GM12878 (cell line): Measurements from ENCODE around the gene AFF1. TPM values are rescaled to one million over a fixed set of nuclear protein-coding genes. Genes with fewer than 3 reads are reported as not detected.

Source experiments
- ATAC-seq: fragments of 200-7000 bp; cut with Tn5 transposase; 3 replicates; pipeline ENCODE4 v1.9.1; 2020; ENCODE audit warnings: mild to moderate bottlenecking, moderate library complexity
- BruUV-seq: library from RNA; stranded (reverse); fragments of 400-500 nt; replicated peaks from 2 replicates; lab custom pipeline; 2021; lab: Mats Ljungman, UMichigan
- CTCF ChIA-PET: fragments of 300-600 bp; sonication (Branson Sonifier 250); formaldehyde crosslinking; extraction: SDS; loops from one replicate; lab custom pipeline; 2021; ENCODE audit warnings: inconsistent platforms; lab: Yijun Ruan, JAX
- POLR2A ChIA-PET: fragments of 350-600 bp; formaldehyde crosslinking; extraction: SDS; loops from one replicate; lab custom pipeline; 2021; ENCODE audit warnings: inconsistent platforms; lab: Charles Lee
- RAD21 ChIA-PET: fragments of 300-600 bp; sonication (Branson Sonifier 250); formaldehyde crosslinking; loops from one replicate; lab custom pipeline; 2023; ENCODE audit warnings: antibody characterized with exemption; ENCODE audit not compliant: unreplicated experiment; lab: Charles Lee
- SMC1A ChIA-PET: fragments of 300-600 bp; sonication (Branson Sonifier 250); formaldehyde crosslinking; loops from one replicate; lab custom pipeline; 2023; ENCODE audit not compliant: unreplicated experiment, uncharacterized antibody; lab: Charles Lee
- DNase-seq: peaks from one replicate; pipeline ENCODE4 v3.0.0-alpha.2; 2011; ENCODE audit warnings: low read depth, low spot score
- FAIRE-seq: peaks from 3 replicates; lab custom pipeline; 2011; peaks lifted over from hg19 to GRCh38; lab: Jason Lieb, UNC
- H2AFZ ChIP-seq: 2 replicates; pipeline ENCODE4 v1.6.0; 2011; ENCODE audit warnings: low read depth, low read length, control low read depth; ENCODE audit not compliant: control insufficient read depth
- H3K27ac ChIP-seq: 2 replicates; pipeline ENCODE4 v1.5.1; 2011; ENCODE audit warnings: control low read depth; ENCODE audit not compliant: control insufficient read depth, insufficient read depth
- H3K27me3 ChIP-seq, 2 experiments: replicated peaks in 1 of 2; 2 replicates each; pipeline versions ENCODE4 v1.6.0 to v1.6.1; 2011; ENCODE audit warnings: low read length in 1 of 2; ENCODE audit not compliant: control insufficient read depth in 2 of 2, insufficient read depth in 2 of 2
- H3K36me3 ChIP-seq, 2 experiments: 2 replicates each; pipeline ENCODE4 v1.5.1; 2011; ENCODE audit warnings: low read length in 1 of 2; ENCODE audit not compliant: control insufficient read depth in 2 of 2, insufficient read depth in 2 of 2
- H3K4me1 ChIP-seq: 2 replicates; pipeline ENCODE4 v1.6.1; 2011; ENCODE audit warnings: mild to moderate bottlenecking, low read length, moderate library complexity, mixed read lengths; ENCODE audit not compliant: control insufficient read depth, insufficient read depth
- H3K4me2 ChIP-seq: 2 replicates; pipeline ENCODE4 v1.6.0; 2011; ENCODE audit warnings: control low read depth; ENCODE audit not compliant: control insufficient read depth, insufficient read depth
- H3K4me3 ChIP-seq: fragments of 200-600 bp; sonication (generic); 2 replicates; pipeline ENCODE4 v1.5.1; 2016
- H3K79me2 ChIP-seq: 2 replicates; pipeline ENCODE4 v1.6.0; 2011; ENCODE audit warnings: low read length; ENCODE audit not compliant: control insufficient read depth, insufficient read depth
- H3K9ac ChIP-seq: 2 replicates; pipeline ENCODE4 v1.8.0; 2011; ENCODE audit warnings: low read length, control low read depth, mixed read lengths; ENCODE audit not compliant: control insufficient read depth, insufficient read depth
- H3K9me3 ChIP-seq: replicated peaks from 3 replicates; pipeline ENCODE4 v1.5.1; 2011; ENCODE audit warnings: mild to moderate bottlenecking, low read length; ENCODE audit not compliant: control insufficient read depth, insufficient read depth
- H4K20me1 ChIP-seq: 2 replicates; pipeline ENCODE4 v1.6.0; 2011; ENCODE audit not compliant: control insufficient read depth, insufficient read depth
- ATF3 ChIP-seq: IDR thresholded peaks from 2 replicates; pipeline ENCODE4 v1.6.1; 2011; ENCODE audit warnings: low read depth, mild to moderate bottlenecking, low read length, moderate library complexity, borderline replicate concordance; ENCODE audit errors: extremely low read depth
- CHD1 ChIP-seq: IDR thresholded peaks from 2 replicates; pipeline ENCODE4 v1.6.1; 2012; ENCODE audit warnings: low read depth, low read length, improper control_type of control experiment
- E2F8 ChIP-seq: fragments of 450-650 bp; IDR thresholded peaks from 2 replicates; pipeline ENCODE4 v1.6.1; 2018; ENCODE audit warnings: mild to moderate bottlenecking, low read depth, moderate library complexity; ENCODE audit not compliant: partially characterized antibody
- HDAC2 ChIP-seq: fragments of 200-600 bp; sonication (generic); IDR thresholded peaks from 2 replicates; pipeline ENCODE4 v1.6.1; 2017
- MEF2B ChIP-seq: fragments of 450-650 bp; IDR thresholded peaks from 2 replicates; pipeline ENCODE4 v1.6.1; 2018; ENCODE audit warnings: mild to moderate bottlenecking, moderate library complexity; ENCODE audit not compliant: partially characterized antibody, poor library complexity, severe bottlenecking
- SIN3A ChIP-seq: IDR thresholded peaks from 2 replicates; pipeline ENCODE4 v1.6.1; 2012; ENCODE audit warnings: low read depth, low read length, improper control_type of control experiment
- SUZ12 ChIP-seq: fragments of 200-600 bp; sonication (generic); IDR thresholded peaks from one replicate; pipeline ENCODE4 v1.6.1; 2018; ENCODE audit warnings: antibody characterized with exemption, mild to moderate bottlenecking; ENCODE audit not compliant: unreplicated experiment
- TBL1XR1 ChIP-seq: IDR thresholded peaks from 2 replicates; pipeline ENCODE4 v1.6.1; 2012; ENCODE audit warnings: low read depth, low read length, improper control_type of control experiment
- TCF12 ChIP-seq: IDR thresholded peaks from 2 replicates; pipeline ENCODE4 v1.6.1; 2011; ENCODE audit warnings: low read depth, mild to moderate bottlenecking, low read length
- ZNF24 ChIP-seq: fragments of 450-650 bp; IDR thresholded peaks from 2 replicates; pipeline ENCODE4 v1.6.1; 2017; ENCODE audit warnings: antibody characterized with exemption, mild to moderate bottlenecking
- WGBS: methylation state at CpG from one replicate; pipeline ENCODE4 v1.1.6; 2016; ENCODE audit warnings: low lambda C conversion rate; ENCODE audit not compliant: insufficient replicate concordance, insufficient coverage; ENCODE audit errors: missing lambda C conversion rate; 5-methylcytosine and 5-hydroxymethylcytosine counted together
- in situ Hi-C: fragments of 300-500 bp; cut with MboI; formaldehyde crosslinking; loops from 9 replicates; pipeline ENCODE4 v1.14.3; 2018; ENCODE audit warnings: mixed read lengths
- intact Hi-C: fragments of 100-400 bp; cut with micrococcal nuclease; formaldehyde crosslinking; loops from one replicate; pipeline ENCODE4 v1.14.2; 2022; ENCODE audit not compliant: unreplicated experiment
- polyA plus RNA-seq, 11 experiments: library from polyadenylated mRNA; depleted of rRNA in 4 of 11; unstranded in 6 of 11; stranded (reverse) in 5 of 11; fragments of >200 nt; fragmentation: Nextera tagmentation in 4 of 11; fragmentation: Illumina TruSeq in 1 of 11; extraction: Ambion mirVana in 4 of 11; extraction: Trizol in 1 of 11; gene quantifications; 1 replicate in 1 of 11; 2 replicates in 10 of 11; pipeline versions ENCODE4 v1.2.1 to v1.2.3, GENCODE V29; 2011 to 2016; ENCODE audit warnings: inconsistent platforms in 2 of 11, missing spikeins in 2 of 11, low read depth in 1 of 11
- total RNA-seq, 4 experiments: library from RNA; depleted of rRNA in 3 of 4; stranded (reverse); fragments of >200 nt in 3 of 4; fragmentation: Illumina TruSeq in 1 of 4; extraction: Trizol in 1 of 4; gene quantifications; 2 replicates each; pipeline versions ENCODE4 v1.2.1 to v1.2.3, GENCODE V29; 2013 to 2021
- TF ChIP-seq, protein P1 (sequence below): fragments of 450-650 bp; formaldehyde crosslinking; IDR thresholded peaks from 2 replicates; pipeline ENCODE4 v1.4.0; 2022; ENCODE audit warnings: mild to moderate bottlenecking, moderate library complexity
- TF ChIP-seq, protein P2 (sequence below): IDR thresholded peaks from 2 replicates; pipeline ENCODE4 v1.6.1; 2011; ENCODE audit warnings: mild to moderate bottlenecking, low read depth, low read length, moderate library complexity; ENCODE audit not compliant: insufficient replicate concordance

AFF1 gene
- total and polyA plus RNA-seq, 10 of the 15 experiments (the other 5 are each of a cell fraction or from before 2014, with no cell fraction given) = 3.5 to 56.1 (median 21.5) TPM

- BruUV-seq = no TSS peak
- H3K27me3 ChIP-seq = no peaks in the 10 kb centered on the region
- H3K36me3 ChIP-seq = peaks cover 0 to 13% of the 10 kb centered on the region in 2 experiments; a peak in 2 of 4 replicates
- ATAC-seq (no peak), FAIRE-seq (no peak), DNase-seq (no peak)
- no peaks in the 10 kb centered on the region for H3K9me3 ChIP-seq
- TF ChIP-seq ATF3 = no peak
- no peak for TF ChIP-seq ZNF24
- no peak for TF ChIP-seq TBL1XR1
- TF ChIP-seq CHD1 = no peak
- TF ChIP-seq TCF12 = no peak
- no peak for TF ChIP-seq E2F8
- no peak for TF ChIP-seq SIN3A
- TF ChIP-seq, protein P1, sequence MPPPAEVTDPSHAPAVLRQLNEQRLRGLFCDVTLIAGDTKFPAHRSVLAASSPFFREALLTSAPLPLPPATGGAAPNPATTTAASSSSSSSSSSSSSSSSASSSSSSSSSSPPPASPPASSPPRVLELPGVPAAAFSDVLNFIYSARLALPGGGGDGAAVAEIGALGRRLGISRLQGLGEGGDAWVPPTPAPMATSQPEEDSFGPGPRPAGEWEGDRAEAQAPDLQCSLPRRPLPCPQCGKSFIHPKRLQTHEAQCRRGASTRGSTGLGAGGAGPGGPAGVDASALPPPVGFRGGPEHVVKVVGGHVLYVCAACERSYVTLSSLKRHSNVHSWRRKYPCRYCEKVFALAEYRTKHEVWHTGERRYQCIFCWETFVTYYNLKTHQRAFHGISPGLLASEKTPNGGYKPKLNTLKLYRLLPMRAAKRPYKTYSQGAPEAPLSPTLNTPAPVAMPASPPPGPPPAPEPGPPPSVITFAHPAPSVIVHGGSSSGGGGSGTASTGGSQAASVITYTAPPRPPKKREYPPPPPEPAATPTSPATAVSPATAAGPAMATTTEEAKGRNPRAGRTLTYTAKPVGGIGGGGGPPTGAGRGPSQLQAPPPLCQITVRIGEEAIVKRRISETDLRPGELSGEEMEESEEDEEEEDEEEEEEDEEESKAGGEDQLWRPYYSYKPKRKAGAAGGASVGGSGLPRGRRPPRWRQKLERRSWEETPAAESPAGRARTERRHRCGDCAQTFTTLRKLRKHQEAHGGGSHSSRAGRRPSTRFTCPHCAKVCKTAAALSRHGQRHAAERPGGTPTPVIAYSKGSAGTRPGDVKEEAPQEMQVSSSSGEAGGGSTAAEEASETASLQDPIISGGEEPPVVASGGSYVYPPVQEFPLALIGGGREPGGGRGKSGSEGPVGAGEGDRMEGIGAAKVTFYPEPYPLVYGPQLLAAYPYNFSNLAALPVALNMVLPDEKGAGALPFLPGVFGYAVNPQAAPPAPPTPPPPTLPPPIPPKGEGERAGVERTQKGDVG (CRISPR knock-in tag) = no peak
- TF ChIP-seq SUZ12 = no peak
- TF ChIP-seq HDAC2 = no peak
- no peak for TF ChIP-seq MEF2B
- TF ChIP-seq, protein P2, sequence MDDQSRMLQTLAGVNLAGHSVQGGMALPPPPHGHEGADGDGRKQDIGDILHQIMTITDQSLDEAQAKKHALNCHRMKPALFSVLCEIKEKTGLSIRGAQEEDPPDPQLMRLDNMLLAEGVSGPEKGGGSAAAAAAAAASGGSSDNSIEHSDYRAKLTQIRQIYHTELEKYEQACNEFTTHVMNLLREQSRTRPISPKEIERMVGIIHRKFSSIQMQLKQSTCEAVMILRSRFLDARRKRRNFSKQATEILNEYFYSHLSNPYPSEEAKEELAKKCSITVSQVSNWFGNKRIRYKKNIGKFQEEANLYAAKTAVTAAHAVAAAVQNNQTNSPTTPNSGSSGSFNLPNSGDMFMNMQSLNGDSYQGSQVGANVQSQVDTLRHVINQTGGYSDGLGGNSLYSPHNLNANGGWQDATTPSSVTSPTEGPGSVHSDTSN = no peak
- no peak overlapping the region for H3K4me3 ChIP-seq
- intact Hi-C loops (no loop called here), in situ Hi-C loops (loop anchor here (25.0 kb wide), 1 partner anchor 671 kb away; the partner anchor contains the start of gene MEPE)
- H3K79me2 ChIP-seq = no peaks in the 10 kb centered on the region
- no peak overlapping the region for H3K9ac ChIP-seq
- CTCF ChIA-PET = interaction anchor here (0.7 to 2.5 kb wide), 5 partner anchors 10 to 243 kb away, joined by 3 to 13 read pairs (median 3); no protein-coding TSS in a partner anchor
- H2AFZ ChIP-seq = no peak overlapping the region
- H3K4me1 ChIP-seq = no peaks in the 10 kb centered on the region
- H3K27ac ChIP-seq = no peak overlapping the region
- POLR2A ChIA-PET = interaction anchor here (0.6 kb wide), 1 partner anchor 24 kb away, joined by 3 read pairs; no protein-coding TSS in a partner anchor
- 95% methylated on average over 1 of the region's 1 CpG for WGBS
- no peaks in the 10 kb centered on the region for H4K20me1 ChIP-seq
- RAD21 ChIA-PET = interaction anchor here (1.0 kb wide), 1 partner anchor 70 kb away, joined by 4 read pairs; no protein-coding TSS in a partner anchor
- H3K4me2 ChIP-seq = no peak overlapping the region
- SMC1A ChIA-PET = interaction anchor here (0.8 kb wide), 1 partner anchor 16 kb away, joined by 4 read pairs; no protein-coding TSS in a partner anchor
These were observed 231.1 kb downstream of the AFF1 start for GRCh38 chr4:87165892-87166291.
